NCI-H69 (cell line): Measurements from ENCODE around the gene AMIGO1.

Experiments used
- DNase-seq: peaks from one replicate; lab custom pipeline; 2025; lab: John Stamatoyannopoulos, UW

The AMIGO1 gene

DNA sequence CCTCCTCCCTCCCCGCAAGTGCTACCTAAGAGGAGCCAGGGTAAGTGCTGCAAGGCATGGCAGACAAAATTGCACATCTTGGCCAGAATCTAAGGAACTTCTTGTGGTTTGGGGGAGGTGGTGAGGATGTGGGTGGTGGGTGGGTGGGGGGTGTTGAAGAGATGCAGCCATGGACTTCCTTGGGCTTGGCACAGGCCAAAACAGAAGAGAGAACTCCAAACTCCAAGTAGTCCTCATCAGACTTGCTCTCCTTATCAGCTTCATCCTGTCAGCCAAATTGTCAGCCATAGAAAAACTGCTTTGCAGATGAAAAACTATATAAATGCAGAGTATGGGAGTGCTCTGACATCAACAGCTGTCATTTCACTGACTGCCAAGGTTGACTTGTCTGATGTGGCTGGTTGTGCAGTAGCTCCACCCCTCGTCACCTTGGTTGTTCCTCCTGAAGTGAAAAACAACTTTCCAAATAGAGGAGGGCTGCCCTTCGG, 7.1 kb downstream of the AMIGO1 start:
- DNase-seq = no peak

DNA sequence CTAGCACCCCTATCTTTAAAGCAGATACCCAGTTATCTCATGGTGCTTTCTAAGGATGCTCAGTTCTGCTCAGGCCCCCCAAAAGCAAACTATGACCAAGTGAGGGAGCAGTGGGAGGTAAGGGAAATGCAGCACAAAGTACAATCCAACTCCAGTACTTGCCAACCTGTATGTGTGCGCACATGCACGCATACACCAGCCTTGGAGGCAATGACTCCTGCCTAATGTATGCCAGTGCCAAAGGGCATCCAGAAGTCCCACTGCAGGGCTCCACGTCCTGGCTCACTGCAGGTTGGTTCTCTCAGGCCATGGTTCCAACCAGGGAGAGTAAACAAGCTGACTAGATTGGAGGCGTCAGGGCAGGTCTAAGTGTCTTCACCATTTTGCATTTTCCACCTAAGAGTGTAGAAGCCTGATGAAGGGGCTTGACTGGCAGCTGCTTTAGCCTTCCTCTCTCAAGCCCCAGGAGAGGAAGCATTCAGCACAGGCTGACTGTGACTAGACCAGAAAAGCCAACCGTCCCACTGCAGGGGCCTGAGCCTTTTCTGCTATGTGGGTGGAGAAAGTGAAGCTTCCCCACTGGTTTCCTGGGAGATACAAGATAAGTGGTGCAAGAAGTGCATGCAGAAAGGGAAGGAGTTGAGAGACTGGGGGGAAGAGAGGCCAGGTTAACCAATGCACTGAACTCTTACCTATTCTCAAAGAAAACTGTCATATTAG, 7.7 kb downstream of the AMIGO1 start:
- DNase-seq = no peak

DNA sequence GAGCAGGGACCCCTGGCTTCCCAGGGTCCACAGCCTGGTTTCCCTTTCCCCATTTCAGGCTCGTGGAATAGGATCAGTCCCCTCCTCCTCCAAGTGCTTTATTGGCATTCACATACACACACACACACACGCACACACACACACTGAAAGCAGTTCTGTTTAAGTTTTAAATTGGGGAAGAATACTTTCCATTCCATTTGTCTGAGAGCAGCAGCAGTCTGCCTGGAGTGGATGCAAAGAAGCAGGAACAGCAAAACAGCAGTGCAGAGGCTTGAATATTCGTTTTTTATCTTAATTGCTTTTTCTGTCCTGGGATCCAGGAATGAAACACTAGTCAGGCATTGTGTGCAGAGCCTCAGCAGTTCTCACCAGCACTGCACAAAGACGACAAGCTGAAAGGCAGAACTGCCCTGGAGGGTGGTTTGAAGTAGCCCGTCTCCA, 8.6 kb downstream of the AMIGO1 start:
- DNase-seq = no peak

DNA sequence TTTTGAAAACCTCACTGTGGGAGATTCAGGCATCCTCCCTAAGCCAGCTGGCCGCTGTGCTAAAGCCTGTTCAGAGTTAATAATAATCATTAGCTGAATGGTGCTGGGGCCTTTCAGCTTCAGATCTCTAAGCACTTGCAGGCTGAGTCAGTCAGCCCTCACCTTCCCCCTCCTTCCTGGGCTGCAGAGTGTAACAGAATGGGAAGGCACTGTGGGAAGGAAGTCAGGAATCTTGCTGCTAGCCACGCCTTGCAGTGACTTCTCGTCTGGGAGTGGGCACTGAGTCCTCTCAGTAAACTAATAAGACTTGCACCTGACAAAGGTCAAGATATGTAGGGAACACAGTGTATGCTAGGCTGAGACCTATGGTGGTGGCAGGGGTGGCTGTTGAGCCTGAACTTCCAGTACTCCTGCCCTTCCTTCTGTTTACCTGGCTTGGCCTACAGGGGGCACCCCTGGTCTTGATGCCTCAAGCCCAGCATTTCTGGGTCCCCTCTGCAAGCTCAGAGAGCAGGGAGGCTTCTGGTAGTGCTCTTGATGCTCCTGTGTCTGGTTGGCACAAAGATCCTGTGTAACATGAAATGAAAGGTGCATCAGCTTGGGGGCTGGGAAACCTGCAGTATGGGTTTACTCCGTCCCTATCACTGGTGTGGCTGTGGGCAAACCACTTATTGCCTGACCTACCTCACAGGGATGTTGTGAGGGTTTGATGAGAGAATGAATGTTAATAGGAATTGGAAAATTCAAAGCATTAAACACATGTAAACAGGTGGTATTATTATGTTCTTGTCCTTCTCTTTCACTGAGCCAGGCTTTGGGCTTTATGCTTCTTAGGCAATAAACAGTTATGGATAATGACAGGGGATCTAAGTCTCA, 9.6 kb downstream of the AMIGO1 start:
- DNase-seq = peak; percentile 58

DNA sequence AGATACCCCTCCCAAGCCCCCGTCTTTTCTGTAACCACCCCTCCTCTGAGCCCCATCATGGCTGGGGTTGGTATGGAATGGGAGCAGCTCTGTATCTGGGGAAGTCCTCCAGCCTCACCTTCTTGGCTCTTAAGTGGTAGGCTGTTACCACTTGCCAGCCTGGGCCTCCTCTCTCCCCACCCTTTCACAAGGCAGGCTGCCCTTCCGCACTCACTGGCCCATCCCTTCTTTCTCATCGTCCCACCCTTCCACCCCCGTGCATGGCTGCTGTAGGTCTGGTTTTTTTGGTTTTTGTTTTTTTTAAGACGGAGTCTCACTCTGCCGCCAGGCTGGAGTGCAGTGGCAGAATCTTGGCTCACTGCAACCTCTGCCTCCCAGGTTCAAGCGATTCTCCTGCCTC, 10.4 kb downstream of the AMIGO1 start:
- no peak for DNase-seq

DNA sequence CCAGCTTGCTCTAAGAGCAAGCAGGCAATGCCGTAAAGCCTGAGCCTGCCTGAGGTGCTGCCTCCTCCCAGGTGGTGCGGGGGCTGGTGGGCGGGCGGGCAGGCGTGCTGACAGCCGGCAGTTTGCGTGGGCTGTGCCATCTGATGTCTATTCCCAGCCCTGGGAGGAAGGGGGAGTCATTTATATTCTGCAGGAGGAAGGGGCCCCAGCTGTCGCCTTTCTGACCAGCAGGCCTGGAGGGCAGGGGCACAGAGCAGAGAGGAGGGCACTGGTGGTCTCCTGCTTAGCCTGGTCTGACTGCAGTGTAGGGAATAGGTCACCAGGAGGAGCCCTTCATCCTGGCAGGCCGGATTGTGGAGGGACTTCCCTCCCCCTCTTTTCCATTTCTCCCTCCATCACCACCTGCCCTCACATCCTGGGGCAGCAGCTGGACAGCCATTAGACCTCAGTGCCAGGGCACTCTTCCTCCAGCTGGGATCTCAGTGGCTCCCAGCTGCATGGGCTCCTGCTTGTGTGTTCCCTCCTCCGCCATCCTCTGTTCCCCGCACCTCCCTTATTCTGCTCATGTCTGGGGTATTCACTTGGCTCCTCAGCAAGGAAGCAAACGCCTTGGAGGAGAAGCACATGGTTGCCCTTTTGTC, 11.2 kb downstream of the AMIGO1 start:
- DNase-seq = peak; percentile 65

DNA sequence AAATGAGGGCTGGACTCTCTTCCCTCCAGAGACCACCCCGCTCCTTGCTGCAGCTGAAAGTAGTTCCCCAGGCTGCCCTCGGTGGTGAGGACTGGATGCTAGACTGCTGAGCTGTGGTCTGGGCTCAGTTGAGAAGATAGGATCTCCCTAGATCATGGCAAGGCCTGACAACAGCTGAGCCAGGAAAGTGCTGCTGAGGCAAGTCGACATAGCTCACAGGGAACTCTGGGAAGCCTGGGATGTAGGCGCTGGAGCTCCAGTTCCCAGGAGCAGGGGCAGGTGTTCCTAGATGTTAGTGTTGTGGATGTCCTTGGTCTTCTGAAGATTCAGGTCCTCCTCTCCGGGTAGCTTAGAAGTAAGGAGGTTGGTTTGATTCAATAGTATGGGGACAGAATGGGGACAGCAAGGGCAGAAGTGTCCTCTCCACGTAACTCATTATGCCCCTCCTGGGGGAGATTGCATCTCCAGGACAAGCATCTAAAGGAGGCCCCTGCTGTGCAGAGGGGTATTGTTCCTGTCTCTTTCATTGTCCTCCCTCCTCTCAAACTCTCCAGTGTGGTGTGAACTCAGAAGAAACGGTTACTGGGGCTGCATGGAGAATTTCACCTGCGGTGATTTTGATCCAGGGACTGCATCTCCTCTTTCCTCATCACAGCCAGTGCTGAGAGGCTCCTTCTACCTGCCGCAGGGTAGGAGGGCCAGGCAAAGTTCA, 11.9 kb downstream of the AMIGO1 start:
- no peak for DNase-seq

DNA sequence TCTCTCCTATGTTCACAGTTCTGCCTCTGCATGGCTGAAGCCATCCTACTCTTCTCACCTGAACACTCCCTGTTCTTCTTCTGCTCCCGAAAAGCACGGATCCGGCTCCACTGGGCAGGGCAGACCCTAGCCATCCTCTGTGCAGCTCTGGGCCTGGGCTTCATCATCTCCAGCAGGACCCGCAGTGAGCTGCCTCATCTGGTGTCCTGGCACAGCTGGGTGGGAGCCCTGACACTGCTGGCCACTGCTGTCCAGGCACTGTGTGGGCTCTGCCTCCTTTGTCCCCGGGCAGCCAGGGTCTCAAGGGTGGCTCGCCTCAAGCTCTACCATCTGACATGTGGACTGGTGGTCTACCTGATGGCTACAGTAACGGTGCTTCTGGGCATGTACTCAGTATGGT, 13.8 kb downstream of the AMIGO1 start:
- DNase-seq = no peak

DNA sequence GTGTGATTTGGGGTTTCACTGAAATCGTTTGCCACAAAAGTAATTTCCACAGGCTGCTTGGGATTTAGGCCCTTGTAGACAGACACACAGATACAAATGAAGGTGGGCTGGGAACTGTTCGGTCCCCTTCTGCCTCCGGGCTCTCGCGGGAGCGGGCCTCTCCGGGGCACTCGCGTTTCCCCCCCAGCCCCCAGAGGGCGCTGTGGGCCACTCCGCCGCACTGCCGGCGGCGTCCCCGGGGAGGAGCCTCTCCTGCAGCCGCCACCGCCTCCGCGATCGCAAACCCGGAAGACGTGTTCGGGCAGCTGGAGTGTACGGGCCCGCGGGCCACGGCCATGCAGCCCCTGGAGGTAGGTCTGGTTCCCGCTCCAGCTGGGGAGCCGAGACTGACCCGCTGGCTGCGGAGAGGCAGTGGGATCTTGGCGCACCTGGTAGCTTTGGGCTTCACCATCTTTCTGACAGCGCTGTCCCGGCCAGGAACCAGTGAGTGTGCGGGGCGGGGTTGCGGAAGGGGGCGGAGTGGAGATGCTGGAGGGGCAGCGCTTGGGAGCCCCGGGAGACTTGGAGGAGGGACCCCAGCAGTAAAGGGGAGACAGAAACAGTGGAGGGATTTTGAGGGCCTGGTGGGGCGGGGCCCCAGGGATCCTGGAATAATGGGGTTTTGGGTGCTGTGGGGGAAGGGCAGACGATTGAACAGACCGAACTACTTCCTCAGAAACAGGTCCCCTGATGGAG, 15.6 kb downstream of the AMIGO1 start, which contains the start of gene CYB561D1:
TSS of gene CYB561D1 (plus strand) at position 290 of the 735 bp plus-strand sequence. CDS start at position 336, 46 bp downstream.
- DNase-seq = peak; percentile 86

DNA sequence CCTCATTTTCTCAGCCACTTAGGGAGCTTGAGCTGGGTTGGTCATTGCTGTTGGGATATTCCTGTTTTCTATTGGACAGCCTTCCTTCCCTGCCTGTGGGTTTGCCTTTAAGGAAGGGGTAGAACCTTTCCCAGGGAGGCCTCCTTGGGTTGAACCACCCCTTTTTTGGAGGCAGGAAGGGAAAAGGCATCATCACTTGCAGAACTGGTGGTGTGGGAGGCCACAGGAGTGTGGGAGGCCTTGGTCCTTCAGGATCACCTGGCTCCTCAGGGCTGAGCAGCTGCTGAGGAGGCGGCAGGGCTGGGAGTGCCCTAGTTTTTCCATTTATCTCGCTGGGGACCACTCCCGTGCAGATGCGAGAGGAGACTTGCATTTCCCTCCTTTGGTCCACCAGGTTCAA, 16.3 kb downstream of the AMIGO1 start:
- DNase-seq = no peak

DNA sequence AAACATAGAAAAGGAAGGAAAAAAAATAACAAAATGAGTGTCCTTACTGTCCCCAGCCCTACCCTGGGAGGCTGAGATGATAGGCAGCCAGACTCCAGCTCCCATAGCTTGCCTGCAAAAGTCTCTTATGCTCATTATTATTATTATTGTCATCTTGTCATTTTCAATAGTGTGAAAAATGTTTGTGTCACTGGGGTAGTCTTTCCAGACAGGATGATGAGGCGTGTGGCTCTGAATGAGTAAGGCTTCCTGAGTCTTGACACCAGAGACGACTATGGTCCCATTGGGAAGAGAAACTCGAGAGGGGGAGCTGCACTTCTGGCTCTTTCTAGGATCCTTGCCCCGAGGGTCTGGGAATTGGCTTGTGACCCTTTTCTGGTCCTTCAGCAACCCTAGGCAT, 16.7 kb downstream of the AMIGO1 start:
- DNase-seq = no peak

DNA sequence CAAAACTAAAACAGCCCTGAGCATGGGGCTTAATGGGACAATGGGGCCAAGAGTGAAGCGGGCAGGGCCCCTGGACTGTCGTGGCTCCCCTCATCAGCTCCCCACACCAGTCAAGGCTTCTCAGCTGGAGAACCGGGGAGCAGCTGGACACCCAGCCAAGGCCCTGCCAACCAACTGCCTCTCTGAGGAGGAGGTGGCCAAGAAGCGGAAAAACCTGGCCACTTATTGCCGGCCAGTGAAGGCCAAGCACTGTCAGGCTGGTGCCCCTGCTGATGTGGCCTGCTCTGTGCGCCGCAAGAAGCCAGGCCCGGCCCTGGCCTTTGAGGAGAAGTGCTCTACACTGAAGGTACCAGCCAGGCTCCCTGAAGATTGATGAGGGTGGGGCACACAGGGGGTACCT, 18.2 kb downstream of the AMIGO1 start:
- no peak for DNase-seq

DNA sequence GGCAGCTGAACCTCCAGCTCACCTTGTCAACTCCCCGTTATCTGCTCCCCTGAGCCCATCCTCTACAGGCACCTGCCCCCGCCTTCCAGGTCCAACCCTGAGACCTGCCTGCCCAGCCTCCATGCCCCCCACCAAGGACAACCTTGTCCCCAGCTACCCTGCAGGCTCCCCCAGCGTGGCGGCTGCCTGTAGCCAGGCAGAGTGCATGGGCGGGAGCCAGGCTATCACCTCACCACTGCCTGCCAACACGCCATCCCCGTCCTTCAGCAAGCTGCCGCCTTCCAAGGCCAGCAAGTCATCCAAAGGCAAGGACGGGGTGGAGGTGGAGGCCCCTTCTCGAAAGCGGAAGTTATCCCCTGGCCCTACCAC, 18.6 kb downstream of the AMIGO1 start:
- no peak for DNase-seq

DNA sequence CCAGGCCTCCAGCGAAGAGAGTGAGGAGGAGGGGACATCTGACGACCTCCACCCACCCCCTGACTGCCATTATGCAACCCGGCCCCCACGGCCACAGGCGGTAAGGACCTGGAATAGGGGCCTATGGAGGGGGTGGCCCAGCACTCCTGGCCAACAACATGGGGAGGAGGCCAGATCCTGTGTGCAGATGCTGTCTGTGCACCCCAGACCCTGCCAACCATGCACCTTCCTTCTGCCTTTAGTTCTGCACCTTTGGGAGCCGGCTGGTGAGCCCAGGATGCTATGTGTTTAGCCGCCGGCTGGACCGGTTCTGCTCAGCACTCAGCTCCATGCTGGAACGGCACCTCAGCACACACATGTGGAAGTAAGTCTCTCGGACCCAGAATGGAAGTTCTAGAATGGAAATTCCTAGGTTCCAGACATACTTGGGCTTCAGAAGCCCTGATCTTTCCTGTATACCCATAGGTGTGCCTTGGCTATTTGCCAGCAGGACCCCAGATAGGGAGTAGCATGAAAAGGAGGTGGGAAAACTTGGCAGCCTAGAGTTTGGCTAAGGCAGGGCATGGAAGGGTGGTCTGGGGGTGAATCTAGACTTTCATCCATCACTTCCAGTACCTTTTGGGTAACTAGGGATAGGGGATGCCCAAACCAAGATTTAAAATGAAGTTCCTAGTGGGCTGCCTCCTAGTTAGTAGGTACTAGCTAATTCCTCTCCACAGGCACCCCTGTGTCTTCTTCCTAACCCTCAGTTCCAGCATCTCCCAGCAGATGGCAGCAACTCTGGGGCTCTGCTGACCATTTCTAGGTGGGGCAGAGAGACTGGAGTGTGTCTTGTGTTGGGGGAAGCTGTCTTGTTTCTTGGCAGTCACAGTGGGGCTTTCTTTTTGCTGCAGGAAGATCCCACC, 19.2 kb downstream of the AMIGO1 start:
- peak; percentile 49 for DNase-seq

DNA sequence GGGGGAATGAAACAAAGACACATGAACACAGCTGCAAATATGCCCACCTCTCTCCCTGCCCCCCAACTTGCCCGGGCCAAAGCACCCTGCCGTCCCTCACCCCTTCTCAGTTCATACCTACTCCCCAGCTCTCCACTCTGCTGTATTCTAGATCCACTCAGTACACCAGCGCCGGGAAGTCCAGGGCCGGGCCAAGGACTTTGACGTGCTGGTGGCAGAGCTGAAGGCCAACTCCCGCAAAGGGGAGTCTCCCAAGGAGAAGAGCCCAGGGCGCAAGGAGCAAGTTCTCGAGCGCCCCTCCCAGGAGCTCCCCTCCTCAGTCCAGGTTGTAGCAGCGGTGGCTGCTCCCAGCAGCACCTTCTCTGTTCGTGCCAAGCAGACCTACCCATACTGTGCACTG, 20.8 kb downstream of the AMIGO1 start:
- DNase-seq = no peak

DNA sequence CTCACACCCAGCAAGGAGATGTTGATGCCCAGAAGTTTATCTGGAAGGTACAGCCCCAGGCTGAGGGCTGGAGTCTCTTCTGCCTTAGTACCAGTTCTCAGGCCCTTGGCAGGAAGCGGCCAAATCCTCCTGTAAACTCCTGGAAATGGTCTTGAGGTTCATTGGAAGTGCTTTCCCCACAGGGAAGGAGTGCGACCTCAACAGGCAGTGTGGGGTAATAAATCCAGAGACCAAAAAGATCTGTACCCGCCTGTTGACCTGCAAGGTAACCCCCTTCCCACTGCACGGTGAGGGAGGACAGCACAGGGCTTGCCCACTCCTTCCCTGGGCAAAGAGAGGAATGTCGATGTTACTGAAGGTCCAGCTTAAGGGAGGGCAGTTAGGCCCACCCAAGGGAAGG, 21.3 kb downstream of the AMIGO1 start:
- DNase-seq = no peak

DNA sequence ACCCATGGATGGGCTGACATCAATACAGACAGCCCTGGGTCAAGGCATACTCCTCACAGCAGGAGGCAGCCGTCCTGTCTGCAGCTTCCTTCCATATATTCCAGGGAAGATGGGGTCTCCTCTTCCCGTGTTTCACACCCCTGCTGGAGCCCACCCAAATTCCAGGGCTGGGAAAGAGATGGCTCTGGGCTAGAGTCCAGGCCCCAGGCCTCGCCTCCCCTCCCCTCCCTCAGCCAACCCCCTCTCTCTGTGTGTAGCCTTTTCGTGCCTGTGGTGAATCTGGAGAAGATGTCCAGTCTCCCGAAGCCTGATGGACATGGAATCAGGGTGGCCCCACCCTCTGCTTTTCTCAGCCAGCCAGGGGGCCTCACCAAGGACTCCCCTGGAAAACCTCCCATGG, 22.3 kb downstream of the AMIGO1 start:
- DNase-seq = no peak

DNA sequence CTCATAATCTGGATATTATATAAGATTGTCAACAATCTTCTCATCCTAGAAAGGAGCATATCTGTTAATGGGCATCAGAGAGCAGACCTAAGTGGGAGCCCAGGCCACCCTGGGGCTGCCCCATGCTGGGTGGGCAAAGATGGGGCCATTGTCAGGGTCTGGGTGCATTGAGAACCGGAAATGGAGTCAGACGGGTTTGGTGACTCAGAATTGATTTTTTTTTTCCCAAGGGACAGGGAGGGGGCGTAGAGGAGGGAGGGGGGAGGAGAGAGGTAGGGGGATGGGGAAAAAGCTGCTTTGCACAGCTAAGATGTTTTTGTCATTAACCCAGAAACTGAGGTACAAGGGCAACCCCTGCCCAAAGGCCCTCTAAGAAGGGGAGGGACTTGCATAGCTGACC, 24.5 kb downstream of the AMIGO1 start:
- DNase-seq = peak; percentile 47

DNA sequence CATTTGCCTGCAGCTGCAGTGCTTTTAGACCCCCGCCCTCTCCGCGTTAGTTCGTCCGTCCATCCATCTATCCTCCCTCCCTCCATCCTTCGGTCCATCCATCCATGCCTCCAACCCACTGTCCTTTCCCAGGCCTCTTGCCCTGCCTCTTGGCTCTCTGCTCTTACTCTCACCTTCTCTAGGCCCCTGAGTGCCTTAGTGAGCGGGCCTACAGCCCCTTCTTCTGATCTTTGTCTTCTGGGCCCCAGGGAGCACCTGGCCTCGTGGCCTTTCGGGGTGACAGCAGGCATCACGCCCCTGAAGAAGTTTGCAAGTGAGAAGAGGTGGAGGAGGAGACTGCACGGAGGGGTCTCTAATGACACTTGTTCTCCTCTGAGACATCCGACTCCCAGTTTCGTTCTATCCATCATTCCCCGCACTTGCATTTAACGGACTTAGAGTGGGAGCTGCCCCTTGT, 25.0 kb downstream of the AMIGO1 start:
- DNase-seq = peak; percentile 55
